NCI-H1092 treated with DMSO at 0.1 percent for 48 hours (cell line): ENCODE measurements around the gene GPS1.

Experiments
- DNase-seq: peaks from one replicate; lab custom pipeline; 2025; lab: John Stamatoyannopoulos, UW

The GPS1 gene

DNA sequence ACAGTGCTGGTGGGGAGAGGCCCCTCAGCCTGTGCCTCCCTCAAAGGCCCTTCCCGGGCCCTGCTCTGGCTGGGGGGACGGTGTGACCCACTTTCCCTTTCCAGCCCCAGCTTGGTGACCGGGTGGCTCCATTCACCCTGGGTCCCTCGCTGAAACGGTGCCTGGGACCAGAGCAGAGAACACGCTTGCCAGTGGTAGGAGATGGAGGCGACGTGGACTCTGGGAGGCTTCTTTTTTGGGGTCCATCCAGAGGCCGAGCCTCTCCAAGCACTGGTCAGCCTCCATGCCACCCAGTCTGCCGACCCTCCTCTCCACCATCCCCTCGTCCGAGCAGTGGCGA, 36.8 kb upstream of the GPS1 start:
- DNase-seq, result no peak

DNA sequence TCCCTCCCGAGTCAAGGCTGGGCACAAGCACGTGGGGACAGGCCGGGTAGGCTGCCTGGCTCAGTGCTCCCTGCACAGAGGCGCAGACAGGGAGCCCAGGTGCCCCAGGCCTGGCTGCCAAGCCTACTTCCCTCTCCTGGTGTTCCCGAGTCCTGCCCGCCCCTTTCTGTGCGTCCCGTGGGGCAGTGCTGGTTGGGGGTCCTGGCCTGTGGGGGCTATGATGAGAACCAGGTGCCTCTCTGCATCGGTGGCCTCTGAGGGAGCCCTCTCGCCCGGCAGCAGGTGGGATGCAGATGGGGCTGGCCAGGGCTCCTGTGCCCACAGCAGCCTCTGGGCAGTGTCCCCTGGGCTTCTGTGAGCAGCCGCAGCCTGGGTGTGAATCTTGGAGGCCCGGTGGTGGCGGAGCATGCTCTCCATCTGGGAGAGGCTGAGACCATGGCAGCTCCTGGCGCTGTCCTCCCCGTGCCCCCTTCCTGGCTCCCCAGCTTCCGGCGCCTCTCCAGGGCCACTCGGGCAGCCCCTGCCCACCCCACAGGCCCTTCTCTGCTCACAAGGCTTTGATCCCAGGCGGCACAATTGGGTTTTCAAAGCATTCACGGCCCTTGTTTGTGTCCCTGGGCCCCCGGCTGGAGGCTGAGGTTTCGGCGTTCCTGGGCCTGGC, 36.3 kb upstream of the GPS1 start:
- no peak for DNase-seq

GRCh38 chr17:82016061-82016874, 35.4 kb upstream of the GPS1 start:
- DNase-seq, result no peak

DNA sequence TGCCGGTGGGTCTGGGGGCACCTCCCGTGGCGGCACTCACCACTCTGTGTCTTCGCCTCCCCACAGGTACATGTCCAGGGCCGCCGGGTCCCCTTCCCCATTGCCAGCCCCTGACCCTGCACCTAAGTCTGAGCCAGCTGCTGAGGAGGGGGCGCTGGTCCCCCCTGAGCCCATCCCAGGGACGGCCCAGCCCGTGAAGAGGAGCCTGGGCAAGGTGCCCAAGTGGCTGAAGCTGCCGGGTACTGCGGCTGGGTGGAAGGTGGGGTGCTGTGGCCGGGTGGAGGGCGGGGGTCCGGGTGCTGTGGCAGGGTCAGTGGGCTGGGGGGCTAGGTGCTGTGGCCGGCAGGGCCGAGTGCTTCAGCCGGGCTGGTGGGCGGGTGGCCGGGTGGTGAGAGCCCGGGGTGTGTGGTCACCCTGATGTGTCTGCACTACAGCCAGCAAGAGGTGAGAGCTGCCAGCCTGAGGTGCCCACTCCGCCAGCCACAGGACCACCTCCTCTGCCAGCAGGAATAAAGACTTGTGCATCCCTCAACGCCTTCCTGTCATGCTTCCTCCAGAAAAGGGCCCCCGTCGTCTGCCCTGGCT, 34.7 kb upstream of the GPS1 start:
- no peak for DNase-seq

- no peak for DNase-seq
Observed at GRCh38 chr17:82017612-82018151, 34.0 kb upstream of the GPS1 start.

GRCh38 chr17:82018152-82018988, 33.3 kb upstream of the GPS1 start:
- no peak for DNase-seq

DNA sequence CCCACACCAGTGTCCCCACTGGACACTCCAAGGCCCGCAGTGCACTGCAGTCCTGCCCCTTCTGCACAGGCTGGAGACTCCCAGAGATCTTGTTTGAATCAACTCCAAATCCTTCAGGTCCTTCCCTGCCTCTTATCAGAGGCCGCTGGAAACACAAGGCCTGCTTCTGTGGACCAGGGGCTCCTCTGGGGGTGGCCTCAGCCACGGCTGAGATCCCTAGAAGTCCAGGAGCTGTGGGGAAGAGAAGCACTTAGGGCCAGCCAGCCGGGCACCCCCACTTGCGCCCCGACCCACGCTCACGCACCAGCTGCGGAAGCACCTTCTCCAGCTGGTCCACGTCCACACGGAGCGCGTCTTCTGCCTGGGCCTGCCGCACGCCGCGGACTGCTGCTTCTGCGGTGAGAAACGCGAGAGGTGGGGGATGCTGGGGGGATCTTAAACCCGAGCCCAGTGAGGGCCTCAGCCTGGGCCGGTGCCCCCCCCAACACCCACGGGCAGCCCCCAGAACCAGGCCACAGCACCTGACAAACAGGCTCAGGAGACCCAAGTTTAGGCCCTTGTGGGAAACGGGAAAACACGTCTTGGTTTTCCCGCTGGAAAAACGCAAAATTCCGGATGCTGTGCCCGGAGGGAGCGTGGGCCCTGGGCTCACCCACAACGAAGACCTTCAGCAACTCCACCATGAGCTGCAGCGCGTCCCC, 32.6 kb upstream of the GPS1 start:
- no peak for DNase-seq

- DNase-seq, result peak; percentile 25
Observed at GRCh38 chr17:82019690-82020571, 31.8 kb upstream of the GPS1 start.

DNA sequence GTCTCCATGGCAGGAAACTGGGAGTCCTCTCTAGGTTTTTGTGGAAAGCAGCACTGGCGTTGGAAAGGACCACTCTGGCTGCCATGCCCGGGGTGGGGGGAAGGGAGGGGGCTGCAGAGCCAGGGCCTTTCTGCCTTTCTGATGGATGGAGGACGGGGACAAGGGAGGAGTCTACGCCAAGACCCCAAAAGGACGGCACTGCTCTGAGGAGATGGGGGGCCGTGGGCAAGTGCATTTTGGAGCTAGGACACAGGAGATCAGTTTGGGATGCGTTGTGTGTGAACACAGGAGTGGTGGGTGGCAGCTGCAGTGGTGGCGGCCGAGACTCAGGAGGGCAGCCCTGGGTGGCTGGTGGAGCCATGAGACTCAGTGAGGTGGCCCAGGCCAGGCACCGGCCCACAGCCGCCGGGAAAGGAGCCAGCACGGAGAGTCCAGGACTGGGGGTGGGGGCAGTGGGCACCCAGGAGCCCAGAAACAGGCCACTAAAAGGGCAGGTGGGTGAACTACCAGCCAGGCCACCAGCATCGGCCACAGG, 31.1 kb upstream of the GPS1 start:
- no peak for DNase-seq

DNA sequence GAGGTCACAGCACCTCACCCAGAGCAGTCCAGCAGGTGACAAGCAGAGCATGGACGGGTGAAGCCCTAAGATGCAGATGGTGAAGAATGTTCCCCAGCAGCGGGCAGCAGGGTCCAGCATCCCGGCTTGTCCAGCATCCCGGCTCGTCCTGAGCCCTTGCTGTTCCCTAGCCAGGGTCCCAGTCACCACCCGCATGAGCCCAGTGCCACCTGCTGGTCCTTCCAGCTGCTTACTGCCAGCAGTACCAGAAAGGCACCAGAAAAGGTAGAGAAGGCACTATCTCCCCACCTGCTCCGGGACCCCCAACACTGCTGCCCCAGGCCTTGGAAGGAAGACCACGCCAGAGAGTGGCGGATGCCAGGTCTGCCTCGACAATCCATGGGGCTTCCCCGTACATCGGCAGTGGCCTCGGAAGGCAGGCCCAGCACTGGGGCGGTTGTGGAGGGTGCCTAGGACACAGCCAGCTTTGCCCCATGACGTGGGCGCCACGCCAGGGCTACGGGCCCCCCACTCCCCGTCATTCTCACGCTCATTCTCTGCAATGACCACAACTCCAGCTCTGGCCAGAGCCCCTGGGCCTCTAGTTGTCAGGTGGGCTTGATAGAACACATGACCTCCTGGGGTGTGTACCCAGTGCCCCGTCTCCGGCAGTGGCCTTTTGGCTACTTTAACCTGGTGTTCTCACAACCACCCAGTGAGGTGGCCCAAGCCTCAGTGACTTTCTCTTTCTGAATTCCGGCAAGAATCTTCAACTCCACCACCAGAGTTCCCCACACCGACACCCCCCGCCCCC, 30.4 kb upstream of the GPS1 start:
- peak; percentile 35 for DNase-seq

GRCh38 chr17:82021900-82022309, 29.8 kb upstream of the GPS1 start:
- DNase-seq, result no peak

DNA sequence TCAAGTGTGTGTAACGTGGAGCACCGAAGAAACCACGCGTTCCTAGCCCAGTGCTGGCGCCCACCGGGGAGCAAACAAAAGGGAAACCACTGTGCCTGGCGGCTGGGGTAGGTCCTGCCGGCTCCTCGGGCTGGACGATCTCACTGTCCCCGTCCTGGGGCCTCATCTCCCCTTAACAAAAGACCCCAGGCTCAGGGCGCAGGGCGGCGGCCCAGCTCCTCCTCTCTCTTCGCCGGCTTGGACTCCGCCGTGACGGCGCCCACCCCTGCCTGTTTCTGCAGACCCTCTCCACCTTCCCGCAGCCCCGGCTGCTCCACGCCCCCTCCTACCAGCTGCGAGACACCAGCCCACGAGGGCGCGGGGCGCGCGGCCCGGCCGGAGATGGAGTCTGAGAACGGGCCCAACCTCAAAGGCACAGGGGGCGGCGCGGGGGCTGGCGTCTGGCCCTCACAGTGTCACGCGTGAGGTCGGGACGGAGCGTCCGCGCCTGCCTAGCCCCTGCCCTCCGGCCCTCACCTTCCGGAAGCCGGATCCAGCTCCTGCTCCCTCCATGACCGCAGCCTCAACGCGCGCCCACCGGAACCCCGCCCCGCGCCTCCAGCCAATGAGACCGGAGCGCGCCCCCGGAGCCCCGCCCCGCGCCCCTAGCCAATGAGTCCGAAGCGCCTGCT, 29.3 kb upstream of the GPS1 start, which contains the start of gene CENPX:
TSS of gene CENPX (minus strand) at position 569 of the 671 bp plus-strand sequence. CDS start at position 552, 17 bp downstream.
- DNase-seq, result no peak

GRCh38 chr17:82022981-82023446, 28.7 kb upstream of the GPS1 start, which contains the start of gene LRRC45:
LRRC45 (plus strand) TSS chr17:82023305; CDS start chr17:82023644, 339 bp downstream.
- peak; percentile 100 for DNase-seq

DNA sequence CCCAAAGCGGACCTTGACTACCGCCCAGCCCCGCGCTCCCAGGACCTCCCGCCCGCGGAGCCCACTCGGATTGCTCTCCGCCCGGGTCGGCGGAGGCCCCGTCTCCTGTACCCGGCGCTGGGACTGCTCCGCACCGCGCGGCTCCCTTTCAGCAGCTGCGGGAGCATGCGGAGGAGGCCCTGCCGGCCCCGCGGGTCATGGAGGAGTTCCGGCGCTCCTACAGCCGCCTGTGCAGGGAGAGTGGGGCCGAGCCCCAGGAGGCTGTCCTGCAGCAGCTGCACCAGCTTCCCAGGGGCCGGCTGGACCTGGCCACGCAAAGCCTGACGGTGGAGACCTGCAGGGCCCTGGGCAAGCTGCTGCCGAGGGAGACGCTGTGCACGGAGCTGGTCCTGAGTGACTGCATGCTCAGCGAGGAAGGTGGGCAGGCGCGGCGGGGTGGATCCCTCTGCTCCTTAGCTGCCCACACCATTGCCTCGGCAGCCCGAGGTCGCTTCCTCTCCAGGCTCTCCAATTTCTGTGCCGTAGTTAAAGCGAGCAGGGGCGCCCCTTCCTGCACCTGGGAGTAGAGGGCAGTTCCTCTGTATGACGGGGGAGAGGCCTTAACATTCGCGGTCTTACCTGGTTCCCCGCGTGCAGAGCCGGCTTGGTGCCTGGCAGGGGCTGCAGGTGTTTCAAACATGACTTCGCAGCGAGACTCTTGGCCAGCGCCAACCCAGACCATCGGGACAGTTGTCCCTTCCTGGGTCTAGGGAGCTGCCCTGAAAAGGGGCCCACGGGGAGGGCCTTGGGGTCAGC, 28.1 kb upstream of the GPS1 start:
- peak; percentile 51 for DNase-seq

- no peak for DNase-seq
Observed at GRCh38 chr17:82024859-82025258, 26.8 kb upstream of the GPS1 start.

DNA sequence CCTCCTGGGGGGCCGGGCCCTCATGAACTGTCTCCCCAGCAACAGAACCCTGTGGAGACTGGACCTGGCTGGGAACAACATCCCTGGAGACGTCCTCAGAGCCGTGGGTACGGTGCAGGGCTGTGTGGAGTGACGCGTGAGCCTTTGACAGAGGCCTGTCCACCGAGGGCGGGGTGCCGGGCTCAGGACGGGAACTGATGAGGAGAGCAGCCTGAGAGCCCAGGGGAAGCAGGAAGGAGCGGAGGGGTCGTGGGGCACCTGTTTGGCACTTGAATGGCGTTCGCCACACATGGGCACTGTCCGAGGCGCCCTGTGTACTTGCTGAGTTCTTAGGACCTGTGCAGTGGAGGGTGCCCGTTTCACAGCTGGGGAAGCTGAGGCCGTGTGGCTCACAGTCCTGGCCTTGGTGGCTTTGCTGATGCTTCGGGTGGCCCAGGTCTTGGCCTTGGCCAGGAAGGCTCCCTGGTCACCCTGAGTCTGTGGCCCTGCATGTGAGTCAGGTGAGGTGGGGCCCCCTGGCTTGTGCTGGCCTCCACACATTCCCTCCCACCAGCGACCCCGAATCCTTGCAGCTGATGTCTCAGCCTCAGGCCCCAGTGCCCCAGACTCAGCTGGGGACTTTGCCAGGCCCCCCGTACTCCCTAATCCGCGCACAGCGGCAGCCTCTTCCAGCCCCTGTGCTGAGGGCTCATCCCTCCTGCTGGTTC, 26.1 kb upstream of the GPS1 start:
- no peak for DNase-seq

GRCh38 chr17:82028246-82028645, 23.5 kb upstream of the GPS1 start:
- no peak for DNase-seq
